Activated CD4-positive, alpha-beta T cell treated with anti-CD3 and anti-CD28 coated beads for 36 hours (primary cell): ENCODE data around the gene LAYN. TPM values are rescaled to one million over a fixed set of nuclear protein-coding genes. Genes with fewer than 3 reads are reported as not detected.

ENCODE experiments used
- ATAC-seq: fragments of 200-7000 bp; cut with Tn5 transposase; one replicate; pipeline ENCODE4 v1.10.0; 2021; ENCODE audit warnings: mild to moderate bottlenecking, moderate library complexity
- CTCF ChIA-PET: fragments of 350-600 bp; sonication (Branson Sonifier 250); formaldehyde crosslinking; loops from one replicate; lab custom pipeline; 2021; ENCODE audit warnings: antibody characterized with exemption; lab: Charles Lee
- POLR2A ChIA-PET: fragments of 350-600 bp; sonication (Branson Sonifier 250); formaldehyde crosslinking; loops from one replicate; lab custom pipeline; 2021; ENCODE audit warnings: antibody characterized with exemption, inconsistent platforms; lab: Charles Lee
- DNase-seq: peaks from one replicate; pipeline ENCODE4 v3.0.0-alpha.2; 2020
- H3K27ac Mint-ChIP-seq: one replicate; pipeline ENCODE4 v1.8.0; 2021; ENCODE audit warnings: mixed read lengths
- H3K27me3 Mint-ChIP-seq: one replicate; pipeline ENCODE4 v1.8.0; 2021; ENCODE audit warnings: mixed read lengths
- H3K36me3 Mint-ChIP-seq: one replicate; pipeline ENCODE4 v1.8.0; 2021; ENCODE audit warnings: low read depth, mixed read lengths
- H3K4me1 Mint-ChIP-seq: one replicate; pipeline ENCODE4 v1.8.0; 2021; ENCODE audit warnings: mixed read lengths
- H3K4me3 Mint-ChIP-seq: one replicate; pipeline ENCODE4 v1.8.0; 2021; ENCODE audit warnings: mild to moderate bottlenecking, moderate library complexity, mixed read lengths
- H3K9me3 Mint-ChIP-seq: one replicate; pipeline ENCODE4 v1.8.0; 2021; ENCODE audit warnings: low read depth, mixed read lengths
- intact Hi-C, 2 experiments: fragments of 100-400 bp; cut with DNase I in 1 of 2; cut with micrococcal nuclease in 1 of 2; formaldehyde crosslinking; loops; one replicate each; pipeline versions ENCODE4 v1.14.2 to v1.15.1; 2022 to 2024; cut with DNase I, micrococcal nuclease
- total RNA-seq, 2 experiments: library from RNA; stranded (reverse); gene quantifications; one replicate each; pipeline ENCODE4 v1.2.3, GENCODE V29; 2021

Gene LAYN
- total RNA-seq, 2 experiments from 2014 or later = 5.5 to 5.6 TPM

DNA sequence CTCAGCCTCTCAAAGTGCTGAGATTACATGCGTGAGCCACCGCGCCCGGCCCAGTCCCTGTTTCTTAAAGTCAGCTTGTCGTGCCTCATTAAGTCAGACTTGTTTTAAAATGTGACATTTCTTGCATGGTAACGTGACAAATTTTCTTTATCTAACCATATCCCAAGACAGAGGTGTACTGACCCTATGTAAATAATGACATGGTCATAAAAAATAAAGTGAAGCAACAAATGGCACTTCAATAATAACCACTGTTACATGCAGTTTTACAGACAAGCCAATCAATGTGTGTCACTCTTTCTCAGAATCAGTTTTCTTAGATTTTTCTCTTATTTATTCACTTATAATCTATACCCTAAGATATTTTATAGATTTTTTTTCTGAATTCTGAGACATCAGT, 35.2 kb downstream of the LAYN start:
- Mint-ChIP-seq H3K9me3 (no peaks in the 10 kb centered on the region), H3K36me3 (no peaks in the 10 kb centered on the region), H3K27ac (no peak overlapping the region), H3K4me1 (no peaks in the 10 kb centered on the region), H3K27me3 (peaks cover 3% of the 10 kb centered on the region), H3K4me3 (no peak overlapping the region)
- ATAC-seq (no peak), DNase-seq (no peak)
- intact Hi-C loops = no loop called here
- POLR2A ChIA-PET = no interaction called here
- CTCF ChIA-PET = no interaction called here

DNA sequence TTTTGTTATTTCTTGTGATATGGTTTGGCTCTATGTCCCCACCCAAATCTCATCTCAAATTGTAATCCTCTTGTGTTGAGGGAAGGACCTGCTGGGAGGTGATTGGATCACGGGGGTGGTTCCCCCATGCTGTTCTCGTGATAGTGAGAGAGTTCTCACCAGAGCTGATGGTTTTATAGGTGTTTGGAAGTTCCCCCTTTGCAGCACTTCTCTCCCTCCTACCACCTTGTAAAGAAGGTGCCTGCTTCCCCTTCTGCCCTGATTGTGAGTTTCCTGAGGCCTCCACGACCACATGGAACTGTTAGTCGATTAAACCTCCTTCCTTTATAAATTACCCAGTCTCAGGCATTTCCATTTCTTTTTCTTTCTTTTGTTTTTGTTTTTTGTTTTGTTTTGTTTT, 37.3 kb downstream of the LAYN start:
- Mint-ChIP-seq H3K4me1 (no peaks in the 10 kb centered on the region), H3K27ac (no peak overlapping the region)

DNA sequence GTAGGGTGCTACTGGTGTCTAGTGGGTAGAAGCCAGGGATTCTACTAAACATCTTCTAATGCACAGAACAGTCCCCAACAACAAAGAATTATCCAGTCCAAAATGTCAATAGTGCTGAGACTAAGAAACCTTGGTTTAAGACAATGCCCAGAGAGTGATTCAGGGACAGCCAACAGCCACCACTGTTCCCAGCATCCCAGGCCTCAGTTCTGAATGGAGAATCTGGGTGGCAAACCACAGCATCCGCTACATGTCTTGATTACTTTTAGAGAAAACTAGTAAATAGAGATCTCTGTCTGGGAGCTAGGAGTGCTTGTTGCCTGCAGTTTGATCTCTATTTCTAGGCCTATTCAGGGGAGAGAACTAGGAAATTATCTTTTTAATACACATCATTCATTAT, 40.8 kb downstream of the LAYN start:
- POLR2A ChIA-PET = no interaction called here
- Mint-ChIP-seq H3K27ac (no peak overlapping the region), H3K4me3 (no peak overlapping the region), H3K9me3 (no peaks in the 10 kb centered on the region), H3K4me1 (no peaks in the 10 kb centered on the region), H3K27me3 (no peaks in the 10 kb centered on the region), H3K36me3 (no peaks in the 10 kb centered on the region)
- intact Hi-C loops = no loop called here
- ATAC-seq = no peak
- CTCF ChIA-PET = interaction anchor here (1.8 kb wide), 1 partner anchor 15 kb away, joined by 3 read pairs; no protein-coding TSS in a partner anchor
- DNase-seq = no peak

More for the DNA sequence above, 37.3 kb downstream of the LAYN start:
- POLR2A ChIA-PET = no interaction called here
- H3K9me3 Mint-ChIP-seq = no peaks in the 10 kb centered on the region
- no peaks in the 10 kb centered on the region for H3K27me3 Mint-ChIP-seq
- no peak for ATAC-seq
- CTCF ChIA-PET = interaction anchor here (1.2 kb wide), 1 partner anchor 19 kb away, joined by 3 read pairs; no protein-coding TSS in a partner anchor
- H3K36me3 Mint-ChIP-seq = no peaks in the 10 kb centered on the region
- no peak for DNase-seq
- no peak overlapping the region for H3K4me3 Mint-ChIP-seq
- intact Hi-C loops = no loop called here

DNA sequence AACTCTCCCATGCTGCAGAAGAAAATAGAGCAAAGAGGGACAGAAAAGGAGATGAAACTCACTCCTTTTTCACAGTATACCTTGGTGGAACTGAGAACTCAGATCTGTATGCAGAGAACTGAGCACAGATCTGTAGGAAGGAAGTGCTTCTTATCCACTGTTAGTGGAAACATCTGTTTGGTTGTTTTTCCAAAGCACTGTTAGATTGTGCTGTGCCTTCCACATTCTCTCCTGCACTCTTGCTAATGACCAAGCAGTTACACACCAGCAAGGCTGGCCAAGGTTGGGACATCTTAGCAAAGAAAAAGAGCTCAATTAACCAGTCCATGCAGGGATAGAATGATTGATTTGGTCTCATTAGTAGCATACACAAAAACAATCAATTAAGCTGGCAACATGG, 41.6 kb downstream of the LAYN start:
- CTCF ChIA-PET = interaction anchor here (0.6 to 1.8 kb wide), 2 partner anchors 16 to 41 kb away, joined by 3 read pairs; no protein-coding TSS in a partner anchor
- intact Hi-C loops = no loop called here
- no peak for DNase-seq
- no peak overlapping the region for H3K27ac Mint-ChIP-seq
- ATAC-seq = no peak
- H3K27me3 Mint-ChIP-seq = no peaks in the 10 kb centered on the region
- H3K36me3 Mint-ChIP-seq = no peaks in the 10 kb centered on the region
- POLR2A ChIA-PET = no interaction called here
- no peak overlapping the region for H3K4me3 Mint-ChIP-seq
- no peaks in the 10 kb centered on the region for H3K9me3 Mint-ChIP-seq
- H3K4me1 Mint-ChIP-seq = no peaks in the 10 kb centered on the region

DNA sequence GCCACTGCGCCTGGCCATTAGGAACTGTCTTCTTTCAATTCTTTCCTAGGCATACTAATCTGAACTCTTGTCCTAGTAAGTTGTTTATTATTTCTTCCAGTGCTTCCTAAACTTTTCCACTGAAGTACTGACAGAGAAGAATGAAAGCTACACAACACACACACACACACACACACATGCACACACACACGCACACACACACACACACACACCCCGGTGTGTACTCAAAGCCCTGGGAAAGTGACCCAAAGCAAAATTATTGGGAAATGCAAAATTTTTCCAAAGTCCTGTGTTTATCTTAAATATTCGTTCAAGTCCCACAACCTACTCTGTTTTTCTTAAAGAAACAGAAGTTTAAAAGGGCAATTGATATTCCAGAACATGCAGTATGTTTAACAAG, 42.4 kb downstream of the LAYN start:
- Mint-ChIP-seq H3K4me3 (no peak overlapping the region), H3K4me1 (no peaks in the 10 kb centered on the region), H3K36me3 (no peaks in the 10 kb centered on the region), H3K27me3 (no peaks in the 10 kb centered on the region), H3K27ac (no peak overlapping the region), H3K9me3 (no peaks in the 10 kb centered on the region)
- ChIA-PET CTCF (interaction anchor here (1.2 to 1.4 kb wide), 3 partner anchors 9 to 196 kb away, joined by 3 to 4 read pairs (median 3); no protein-coding TSS in a partner anchor), POLR2A (no interaction called here)
- intact Hi-C loops = no loop called here
- no peak for DNase-seq
- no peak for ATAC-seq

DNA sequence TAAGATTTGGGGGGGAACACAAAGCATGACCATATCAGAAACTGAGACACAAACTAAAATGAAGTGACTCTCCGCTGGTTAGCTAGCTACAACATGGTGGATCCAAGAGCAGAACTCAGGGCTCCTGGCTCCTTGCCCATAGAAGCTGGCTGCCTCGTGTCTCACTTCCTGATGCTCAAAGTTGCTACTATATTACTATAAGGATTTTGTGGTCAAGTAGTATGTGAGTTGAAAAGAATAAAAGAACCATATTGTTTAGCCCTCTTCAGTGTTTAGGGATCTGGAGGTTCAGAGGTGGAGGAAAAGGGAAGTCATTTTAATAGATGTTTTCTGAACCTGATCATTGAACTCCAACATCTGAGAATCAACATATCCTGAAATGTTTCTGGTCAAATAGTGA, 44.9 kb downstream of the LAYN start:
- ChIA-PET CTCF (interaction anchor here (0.9 to 3.0 kb wide), 3 partner anchors 139 to 255 kb away, joined by 3 to 39 read pairs (median 3); no protein-coding TSS in a partner anchor), POLR2A (no interaction called here)
- H3K4me3 Mint-ChIP-seq = no peak overlapping the region
- H3K27me3 Mint-ChIP-seq = no peaks in the 10 kb centered on the region
- intact Hi-C loops = loop anchor here in 1 of 2 experiments (5.0 kb wide), 1 partner anchor 257 kb away; no protein-coding TSS in a partner anchor
- ATAC-seq (no peak), DNase-seq (no peak)
- no peaks in the 10 kb centered on the region for H3K4me1 Mint-ChIP-seq
- H3K27ac Mint-ChIP-seq = no peak overlapping the region
- no peaks in the 10 kb centered on the region for H3K9me3 Mint-ChIP-seq
- H3K36me3 Mint-ChIP-seq = no peaks in the 10 kb centered on the region

DNA sequence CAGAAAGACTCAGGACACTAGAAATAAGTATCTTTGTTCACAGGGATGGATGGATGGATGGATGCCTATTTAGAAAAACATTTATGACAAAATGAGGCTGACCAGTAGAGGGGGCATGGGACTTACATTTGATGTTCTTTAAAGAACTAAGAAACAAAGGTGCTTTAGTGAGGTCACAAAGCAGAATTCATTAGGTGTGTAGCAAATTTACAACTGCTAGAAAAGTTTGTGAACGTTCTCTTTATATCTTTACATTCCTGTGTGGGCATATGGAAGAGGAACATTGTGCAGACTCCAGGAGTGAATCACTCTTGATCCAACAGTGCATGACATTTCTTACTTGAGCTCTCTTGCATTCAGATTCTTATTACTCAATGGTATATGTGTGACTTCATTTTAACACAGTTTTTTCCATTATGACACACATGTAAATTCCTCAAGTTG, 45.9 kb downstream of the LAYN start:
- intact Hi-C loops = loop anchor here (1.0 to 5.0 kb wide), 3 partner anchors 191 to 256 kb away; no protein-coding TSS in a partner anchor
- DNase-seq = peak; percentile 57
- no peaks in the 10 kb centered on the region for H3K9me3 Mint-ChIP-seq
- CTCF ChIA-PET = interaction anchor here (0.6 to 3.1 kb wide), 19 partner anchors 9 to 256 kb away, joined by 3 to 39 read pairs (median 5); partner anchors contain the start of gene PPP2R1B
- ATAC-seq = peak; percentile 33
- H3K27ac Mint-ChIP-seq = no peak overlapping the region
- no peaks in the 10 kb centered on the region for H3K4me1 Mint-ChIP-seq
- H3K27me3 Mint-ChIP-seq = no peaks in the 10 kb centered on the region
- POLR2A ChIA-PET = no interaction called here
- no peak overlapping the region for H3K4me3 Mint-ChIP-seq
- H3K36me3 Mint-ChIP-seq = no peaks in the 10 kb centered on the region

DNA sequence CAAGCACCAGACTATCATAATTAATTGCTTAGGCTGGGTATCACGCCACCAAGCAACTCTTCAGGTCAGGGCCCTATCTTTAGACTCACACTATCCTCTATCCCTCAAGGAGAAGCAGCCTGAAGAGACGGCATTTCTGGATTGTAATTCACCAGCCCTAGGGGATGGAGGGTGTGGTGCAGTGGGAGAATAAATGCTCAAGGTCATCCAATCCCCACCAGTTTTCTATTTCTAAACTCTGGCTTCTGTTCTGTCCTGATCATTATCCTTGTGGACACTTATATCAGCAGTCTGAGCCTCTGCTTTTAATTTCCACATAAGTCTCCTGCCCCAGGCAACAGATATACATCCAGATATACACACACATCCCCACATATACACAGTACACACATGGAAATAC, 48.6 kb downstream of the LAYN start:
- POLR2A ChIA-PET = no interaction called here
- Mint-ChIP-seq H3K9me3 (no peaks in the 10 kb centered on the region), H3K36me3 (no peaks in the 10 kb centered on the region)

DNA sequence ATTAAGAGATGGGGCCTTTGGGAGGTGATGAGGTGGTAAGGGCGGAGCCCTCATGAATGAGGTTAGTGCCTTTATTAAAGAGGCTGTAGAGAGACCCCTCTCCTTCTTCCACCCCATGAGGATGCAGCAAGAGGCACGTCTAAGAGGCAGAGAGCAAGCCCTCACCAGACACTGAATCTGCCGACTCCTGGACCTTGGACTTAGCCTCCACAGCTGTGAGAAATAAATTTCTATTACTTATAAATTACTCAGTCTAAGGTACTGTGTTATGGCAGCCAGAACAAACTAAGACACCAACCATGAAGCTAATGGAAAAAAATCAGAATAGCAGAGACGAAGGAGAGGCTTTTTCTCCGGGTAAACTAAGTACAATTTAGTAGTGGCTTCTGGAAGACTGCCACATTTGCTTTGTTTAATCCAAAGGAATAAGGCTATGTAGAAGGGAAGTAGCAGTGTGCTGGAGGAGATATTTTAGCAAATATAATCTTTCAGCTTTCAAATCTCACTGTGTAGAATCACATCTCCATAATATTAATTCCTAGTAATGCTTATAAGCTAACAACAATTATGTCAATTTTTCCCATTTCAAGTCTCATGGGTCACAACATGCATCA, 49.5 kb downstream of the LAYN start:
- H3K27ac Mint-ChIP-seq = no peak overlapping the region
- no peak for DNase-seq
- no peaks in the 10 kb centered on the region for H3K4me1 Mint-ChIP-seq
- H3K27me3 Mint-ChIP-seq = no peaks in the 10 kb centered on the region
- intact Hi-C loops = loop anchor here in 1 of 2 experiments (5.0 kb wide), 1 partner anchor 252 kb away; no protein-coding TSS in a partner anchor
- ChIA-PET CTCF (interaction anchor here (1.7 to 2.7 kb wide), 2 partner anchors 187 to 190 kb away, joined by 4 to 13 read pairs; no protein-coding TSS in a partner anchor), POLR2A (no interaction called here)
- ATAC-seq = no peak
- H3K36me3 Mint-ChIP-seq = no peaks in the 10 kb centered on the region
- no peaks in the 10 kb centered on the region for H3K9me3 Mint-ChIP-seq
- H3K4me3 Mint-ChIP-seq = no peak overlapping the region

More for the DNA sequence above, 48.6 kb downstream of the LAYN start:
- H3K4me3 Mint-ChIP-seq = no peak overlapping the region
- DNase-seq (no peak), ATAC-seq (no peak)
- intact Hi-C loops = loop anchor here in 1 of 2 experiments (5.0 kb wide), 1 partner anchor 253 kb away; no protein-coding TSS in a partner anchor
- H3K27ac Mint-ChIP-seq = no peak overlapping the region
- CTCF ChIA-PET = interaction anchor here (0.6 to 0.7 kb wide), 2 partner anchors 9 to 106 kb away, joined by 3 read pairs; no protein-coding TSS in a partner anchor
- no peaks in the 10 kb centered on the region for H3K4me1 Mint-ChIP-seq
- no peaks in the 10 kb centered on the region for H3K27me3 Mint-ChIP-seq

DNA sequence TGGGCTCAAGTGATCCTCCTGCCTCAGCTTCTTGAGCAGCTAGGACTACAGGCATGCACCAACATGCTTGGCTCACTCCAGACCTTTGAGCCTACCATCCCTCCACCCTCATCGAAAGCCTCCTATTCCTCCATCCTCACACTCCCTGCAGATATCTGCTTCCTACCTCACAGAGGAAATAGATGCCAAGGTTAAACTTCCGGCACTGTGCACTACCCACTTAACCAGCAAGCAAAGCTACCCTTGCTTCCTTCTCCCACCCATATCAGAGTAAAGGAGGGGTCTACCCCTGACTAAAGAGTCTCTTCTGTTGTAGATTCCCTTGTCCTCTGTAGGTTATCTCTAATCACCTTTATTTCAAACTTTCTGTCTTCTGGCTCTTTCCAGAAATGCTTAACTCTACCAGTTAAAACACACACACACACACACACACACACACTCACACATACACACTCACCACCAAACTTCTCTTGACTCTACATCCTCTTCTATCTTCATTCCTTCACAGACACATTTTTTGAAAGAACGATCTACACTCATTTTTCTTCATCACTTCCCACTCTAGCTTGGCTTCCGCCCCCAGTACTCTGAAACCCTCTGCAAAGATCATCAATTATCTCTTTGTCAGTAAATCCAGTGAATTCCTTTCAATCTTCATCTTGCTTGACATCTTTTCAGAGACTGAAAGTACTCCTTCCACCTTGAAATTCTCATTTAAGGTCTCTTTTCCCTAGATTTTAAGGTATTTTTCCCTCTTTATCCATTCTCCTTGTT, 50.9 kb downstream of the LAYN start:
- ChIA-PET POLR2A (interaction anchor here (0.6 kb wide), 1 partner anchor 1601 kb away, joined by 3 read pairs; no protein-coding TSS in a partner anchor), CTCF (interaction anchor here (0.8 to 2.7 kb wide), 3 partner anchors 24 to 188 kb away, joined by 3 to 13 read pairs (median 4); no protein-coding TSS in a partner anchor)
- Mint-ChIP-seq H3K4me3 (no peak overlapping the region), H3K27ac (no peak overlapping the region), H3K4me1 (no peaks in the 10 kb centered on the region), H3K27me3 (peaks cover 2% of the 10 kb centered on the region), H3K36me3 (no peaks in the 10 kb centered on the region), H3K9me3 (no peaks in the 10 kb centered on the region)
- intact Hi-C loops = no loop called here
- DNase-seq (no peak), ATAC-seq (no peak)

DNA sequence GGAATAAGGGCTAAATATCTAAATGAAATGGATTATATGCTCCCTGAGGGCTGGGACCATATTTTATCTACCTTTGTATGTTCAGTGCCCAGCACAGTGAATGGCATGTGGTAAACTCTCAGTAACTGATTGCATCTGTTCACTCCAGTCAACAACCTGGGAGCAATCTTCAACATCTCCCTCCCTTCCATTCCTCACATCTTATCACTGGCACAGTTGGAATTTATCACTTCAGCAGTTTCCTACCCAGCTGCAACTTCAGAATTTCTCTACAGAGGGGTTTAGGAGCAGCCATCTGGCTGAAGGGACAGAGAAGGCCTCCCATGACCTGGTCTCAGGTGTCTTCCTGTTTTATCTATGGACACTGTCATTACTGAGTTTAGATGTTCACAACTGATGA, 52.0 kb downstream of the LAYN start:
- Mint-ChIP-seq H3K4me1 (no peaks in the 10 kb centered on the region), H3K27ac (no peak overlapping the region), H3K9me3 (no peaks in the 10 kb centered on the region), H3K27me3 (peaks cover 2% of the 10 kb centered on the region), H3K4me3 (no peak overlapping the region), H3K36me3 (no peaks in the 10 kb centered on the region)
- ATAC-seq (no peak), DNase-seq (no peak)
- intact Hi-C loops = no loop called here
- ChIA-PET CTCF (no interaction called here), POLR2A (no interaction called here)
